ENCODE results near the gene ACCS.

DNA sequence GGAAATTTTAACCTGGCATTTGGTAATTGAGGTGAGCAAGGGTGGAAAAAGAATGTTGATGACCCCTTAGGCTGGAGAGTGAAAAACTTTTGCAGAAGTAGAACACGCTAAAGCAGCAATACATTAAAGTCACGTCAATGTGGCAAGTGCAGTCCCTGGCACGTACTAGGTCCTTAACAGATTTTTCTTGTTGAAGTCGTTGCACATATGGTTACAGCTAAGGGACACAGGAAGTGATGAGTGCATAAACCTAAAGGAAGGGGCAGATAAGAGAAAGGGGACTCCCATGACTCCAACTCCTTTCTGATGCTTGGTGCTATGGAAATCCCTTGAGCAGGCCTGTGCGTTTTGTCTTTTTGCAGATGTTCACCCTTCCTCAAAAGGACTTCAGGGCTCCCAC is 1.2 kb downstream of the ACCS start:
- TF ChIP-seq FOXM1 (IDR thresholded peaks at IDR 0.05; ENCODE audit: borderline replicate concordance), result no peak
- TF ChIP-seq ARNT (IDR thresholded peaks at IDR 0.05), result no peak
- TF ChIP-seq SUZ12 (IDR thresholded peaks at IDR 0.05), result no peak
- TF ChIP-seq HDGF (IDR thresholded peaks at IDR 0.05; ENCODE audit: borderline replicate concordance), result no peak
- TF ChIP-seq, protein P1, sequence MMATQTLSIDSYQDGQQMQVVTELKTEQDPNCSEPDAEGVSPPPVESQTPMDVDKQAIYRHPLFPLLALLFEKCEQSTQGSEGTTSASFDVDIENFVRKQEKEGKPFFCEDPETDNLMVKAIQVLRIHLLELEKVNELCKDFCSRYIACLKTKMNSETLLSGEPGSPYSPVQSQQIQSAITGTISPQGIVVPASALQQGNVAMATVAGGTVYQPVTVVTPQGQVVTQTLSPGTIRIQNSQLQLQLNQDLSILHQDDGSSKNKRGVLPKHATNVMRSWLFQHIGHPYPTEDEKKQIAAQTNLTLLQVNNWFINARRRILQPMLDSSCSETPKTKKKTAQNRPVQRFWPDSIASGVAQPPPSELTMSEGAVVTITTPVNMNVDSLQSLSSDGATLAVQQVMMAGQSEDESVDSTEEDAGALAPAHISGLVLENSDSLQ (IDR thresholded peaks at IDR 0.05), result no peak
- no peak for TF ChIP-seq SP1 (IDR thresholded peaks at IDR 0.05)
- no peak for TF ChIP-seq NFRKB (IDR thresholded peaks at IDR 0.05)
- TF ChIP-seq FOXA1 (IDR thresholded peaks at IDR 0.05), result no peak
- TF ChIP-seq BHLHE40 (IDR thresholded peaks at IDR 0.05; ENCODE audit: borderline replicate concordance), result no peak
- TF ChIP-seq ELF4 (IDR thresholded peaks at IDR 0.05), result no peak
- no peak for TF ChIP-seq CTBP1 (IDR thresholded peaks at IDR 0.05; ENCODE audit: borderline replicate concordance)
- no peak for TF ChIP-seq ZNF384 (IDR thresholded peaks at IDR 0.05)
